Activated T-helper 17 cell treated with anti-CD3 and anti-CD28 coated beads, Interleukin-2, amount 50 U/mL, for 72 hours (primary cell): ENCODE data around the gene PRPF4. TPM values are rescaled to one million over a fixed set of nuclear protein-coding genes. Genes with fewer than 3 reads are reported as not detected.

ENCODE experiments used
- ATAC-seq: fragments of 150-1000 bp; cut with Tn5 transposase; replicated peaks from 2 replicates; pipeline ENCODE4 v1.10.0; 2021; ENCODE audit warnings: mild to moderate bottlenecking, moderate library complexity
- H3K27ac Mint-ChIP-seq: one replicate; pipeline ENCODE4 v1.8.0; 2022; ENCODE audit warnings: mixed read lengths
- H3K27me3 Mint-ChIP-seq: one replicate; pipeline ENCODE4 v1.8.0; 2022; ENCODE audit warnings: mixed read lengths
- H3K36me3 Mint-ChIP-seq: one replicate; pipeline ENCODE4 v1.8.0; 2022; ENCODE audit warnings: low read depth, mild to moderate bottlenecking, mixed read lengths
- H3K4me1 Mint-ChIP-seq: one replicate; pipeline ENCODE4 v1.8.0; 2022; ENCODE audit warnings: mixed read lengths
- H3K4me3 Mint-ChIP-seq: one replicate; pipeline ENCODE4 v1.8.0; 2022; ENCODE audit warnings: mild to moderate bottlenecking, mixed read lengths
- H3K9me3 Mint-ChIP-seq: one replicate; pipeline ENCODE4 v1.8.0; 2022; ENCODE audit warnings: mixed read lengths
- total RNA-seq, 2 donors: library from RNA; stranded (reverse); gene quantifications; one replicate each; pipeline ENCODE4 v1.2.3, GENCODE V29; 2022

PRPF4 gene
- total RNA-seq, 2 donors from 2014 or later = 41.3 to 51.1 TPM

DNA sequence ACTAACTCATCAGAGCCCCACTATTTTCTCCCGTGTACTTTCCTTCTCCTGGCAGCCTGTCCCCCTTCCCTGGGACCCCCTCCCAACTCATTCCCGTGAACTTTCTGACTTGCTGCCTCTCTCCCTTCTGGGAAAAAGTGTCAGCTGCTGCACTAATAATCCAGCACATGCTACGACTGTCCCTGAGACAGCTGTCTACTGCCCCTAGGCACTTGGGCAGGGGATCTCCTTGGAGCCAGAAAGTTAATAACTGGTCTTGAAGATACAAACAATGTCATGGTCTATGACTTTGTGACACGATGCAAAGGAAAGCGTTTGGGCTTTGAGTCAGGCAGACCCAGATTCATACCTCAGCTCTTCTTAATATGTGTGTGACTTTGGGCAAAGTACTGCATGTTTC is 37.8 kb downstream of the PRPF4 start:
- ATAC-seq = no peak
- H3K4me3 Mint-ChIP-seq = no peak overlapping the region
- peaks cover 3% of the 10 kb centered on the region for H3K27me3 Mint-ChIP-seq
- no peaks in the 10 kb centered on the region for H3K4me1 Mint-ChIP-seq
- H3K9me3 Mint-ChIP-seq = no peaks in the 10 kb centered on the region
- no peaks in the 10 kb centered on the region for H3K36me3 Mint-ChIP-seq
- H3K27ac Mint-ChIP-seq = no peak overlapping the region

DNA sequence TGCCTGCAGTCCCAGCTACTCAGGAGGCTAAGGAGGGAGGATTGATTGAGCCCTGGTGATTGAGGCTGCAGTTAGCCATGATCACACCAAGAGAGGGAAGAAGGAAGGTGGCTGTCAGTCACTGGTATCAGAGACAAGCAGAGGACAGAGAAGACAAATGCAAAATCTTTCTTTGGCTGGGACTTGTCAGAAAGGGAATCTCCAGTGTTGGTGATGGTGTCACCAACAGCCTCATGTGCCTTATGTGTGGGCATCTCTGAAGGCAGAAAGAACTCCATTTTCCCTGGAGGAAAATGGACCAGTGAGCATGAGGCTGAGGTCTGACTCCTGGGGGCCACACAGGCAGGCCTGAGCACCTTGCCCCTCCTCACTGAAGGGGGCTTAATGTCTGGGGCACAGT is 39.8 kb downstream of the PRPF4 start:
- Mint-ChIP-seq H3K4me1 (no peaks in the 10 kb centered on the region), H3K36me3 (no peaks in the 10 kb centered on the region), H3K4me3 (no peak overlapping the region), H3K27ac (no peak overlapping the region), H3K9me3 (no peaks in the 10 kb centered on the region), H3K27me3 (peaks cover 3% of the 10 kb centered on the region)
- no peak for ATAC-seq

DNA sequence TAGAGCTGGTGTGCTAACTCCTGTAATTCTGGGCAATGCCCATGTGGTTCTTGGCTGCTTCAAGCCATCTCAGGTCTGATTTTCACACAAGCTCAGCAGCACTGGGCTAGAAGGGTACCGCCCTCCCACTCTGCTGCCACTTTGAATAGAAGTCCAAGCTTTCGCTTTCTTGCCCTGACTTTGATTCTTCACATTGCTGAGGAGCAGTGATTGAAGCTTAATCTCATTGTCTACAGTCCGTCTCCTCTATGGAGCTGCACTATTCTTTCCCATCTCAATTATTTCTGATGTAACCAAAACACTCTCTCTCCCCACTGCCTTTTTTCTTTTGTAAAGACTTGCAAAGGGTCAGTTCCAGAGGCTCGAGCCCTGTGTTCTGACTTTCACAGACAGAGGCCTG is 40.6 kb downstream of the PRPF4 start:
- no peaks in the 10 kb centered on the region for H3K36me3 Mint-ChIP-seq
- no peaks in the 10 kb centered on the region for H3K4me1 Mint-ChIP-seq
- H3K4me3 Mint-ChIP-seq = no peak overlapping the region
- H3K27me3 Mint-ChIP-seq = peaks cover 3% of the 10 kb centered on the region
- no peak for ATAC-seq
- H3K27ac Mint-ChIP-seq = no peak overlapping the region
- no peaks in the 10 kb centered on the region for H3K9me3 Mint-ChIP-seq

DNA sequence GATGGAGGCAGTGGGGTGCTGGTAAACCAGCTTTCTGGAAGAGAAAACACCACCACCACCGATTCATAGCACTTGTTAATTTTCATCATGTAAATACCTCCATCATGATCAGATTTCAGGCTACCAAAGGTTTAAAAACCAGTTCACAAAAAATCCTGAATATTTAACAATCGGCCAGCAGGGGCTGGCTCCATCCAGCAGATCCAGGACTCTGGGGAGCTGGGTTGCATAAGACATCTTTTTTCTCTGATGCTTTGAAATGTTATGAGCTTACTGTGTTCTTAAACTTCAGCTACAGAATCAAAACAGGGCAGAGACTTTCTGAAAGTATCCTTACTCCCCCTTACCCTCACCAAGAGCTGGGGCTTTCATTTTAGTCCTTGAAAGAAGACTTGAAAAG is 42.3 kb downstream of the PRPF4 start:
- H3K4me1 Mint-ChIP-seq = no peaks in the 10 kb centered on the region
- H3K36me3 Mint-ChIP-seq = no peaks in the 10 kb centered on the region
- H3K27ac Mint-ChIP-seq = no peak overlapping the region
- H3K4me3 Mint-ChIP-seq = no peak overlapping the region
- ATAC-seq = no peak
- H3K27me3 Mint-ChIP-seq = peaks cover 3% of the 10 kb centered on the region
- no peaks in the 10 kb centered on the region for H3K9me3 Mint-ChIP-seq

DNA sequence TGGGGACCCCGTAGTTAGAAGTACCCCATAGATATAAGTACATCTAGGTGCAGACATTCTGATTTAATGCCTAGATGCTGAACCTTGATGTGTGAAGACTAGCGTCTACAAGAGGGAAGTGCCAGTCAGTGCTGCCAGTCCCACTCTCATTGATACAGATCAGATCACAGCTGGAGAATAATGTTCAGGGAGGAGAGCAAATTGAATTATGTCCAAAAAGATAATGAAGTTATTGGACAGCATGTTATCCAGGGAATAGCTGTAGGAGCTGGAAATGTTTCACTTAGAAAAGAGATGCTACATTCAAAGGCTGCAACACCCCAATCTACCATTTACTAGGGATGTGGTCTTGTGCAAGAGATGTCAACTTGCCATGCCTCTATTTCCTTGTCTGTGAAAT is 43.6 kb downstream of the PRPF4 start:
- H3K36me3 Mint-ChIP-seq = no peaks in the 10 kb centered on the region
- H3K9me3 Mint-ChIP-seq = no peaks in the 10 kb centered on the region
- no peak for ATAC-seq
- no peak overlapping the region for H3K27ac Mint-ChIP-seq
- H3K4me3 Mint-ChIP-seq = no peak overlapping the region
- no peaks in the 10 kb centered on the region for H3K4me1 Mint-ChIP-seq
- peaks cover 3% of the 10 kb centered on the region for H3K27me3 Mint-ChIP-seq

DNA sequence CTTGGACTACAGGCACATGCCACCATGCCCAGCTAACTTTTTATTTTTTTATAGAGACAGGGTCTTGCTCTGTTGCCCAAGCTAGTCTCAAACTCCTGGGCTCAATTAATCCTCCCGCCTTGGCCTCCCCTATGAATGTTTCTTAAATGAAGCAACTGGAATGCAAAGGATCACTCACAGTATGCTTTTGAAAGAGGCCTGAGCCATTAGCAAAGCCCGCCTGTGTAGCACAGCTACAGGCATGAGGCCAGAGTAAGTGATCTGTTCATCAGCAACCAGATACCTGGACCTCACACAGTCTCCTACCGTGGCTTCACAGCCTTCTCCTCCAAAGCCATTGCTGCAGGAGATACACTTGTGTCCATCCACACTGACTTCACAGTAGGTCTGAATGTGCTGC is 44.6 kb downstream of the PRPF4 start:
- Mint-ChIP-seq H3K36me3 (no peaks in the 10 kb centered on the region), H3K27me3 (peaks cover 3% of the 10 kb centered on the region), H3K9me3 (no peaks in the 10 kb centered on the region), H3K4me1 (no peaks in the 10 kb centered on the region), H3K4me3 (no peak overlapping the region), H3K27ac (no peak overlapping the region)
- ATAC-seq = no peak

DNA sequence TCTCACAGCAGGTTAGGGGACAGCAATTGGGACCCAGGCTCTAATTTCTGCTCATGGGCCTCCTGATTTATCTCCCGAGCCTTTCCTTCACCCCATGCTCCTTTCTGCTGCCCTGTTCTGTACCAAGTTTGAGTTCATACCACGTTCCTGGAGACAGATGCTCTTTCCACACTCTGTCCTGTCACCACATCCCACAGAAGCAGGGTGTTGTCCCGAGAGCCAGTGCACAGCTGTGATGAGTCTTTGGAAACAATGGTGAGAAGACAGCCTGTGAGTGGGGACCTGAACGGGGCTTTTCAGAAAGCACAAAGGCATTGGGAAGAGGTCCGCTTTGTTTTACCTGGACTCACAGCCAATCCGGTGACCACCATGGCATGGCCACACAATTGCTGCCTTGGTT is 47.2 kb downstream of the PRPF4 start:
- no peak for ATAC-seq
- Mint-ChIP-seq H3K27me3 (no peaks in the 10 kb centered on the region), H3K9me3 (no peaks in the 10 kb centered on the region), H3K36me3 (no peaks in the 10 kb centered on the region), H3K4me1 (no peaks in the 10 kb centered on the region), H3K4me3 (no peak overlapping the region), H3K27ac (no peak overlapping the region)

DNA sequence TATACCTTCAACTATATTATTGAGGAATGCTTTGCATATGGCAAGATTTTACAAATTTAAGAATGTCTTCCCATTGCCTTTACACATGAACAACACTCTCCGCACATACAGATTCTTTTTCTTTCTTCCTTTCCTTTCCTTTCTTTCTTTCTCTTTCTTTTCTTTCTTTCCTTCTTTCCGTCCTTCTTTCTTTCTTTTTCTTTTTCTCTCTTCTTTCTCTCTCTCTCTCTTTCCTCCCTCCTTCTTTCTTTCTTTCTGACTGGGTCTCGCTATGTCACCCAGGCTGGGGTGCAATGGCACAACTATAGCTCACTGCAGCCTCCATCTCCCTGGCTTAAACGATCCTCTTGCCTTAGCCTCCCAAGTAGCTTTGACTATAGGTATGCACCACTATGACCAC is 50.8 kb downstream of the PRPF4 start:
- no peaks in the 10 kb centered on the region for H3K36me3 Mint-ChIP-seq
- H3K4me1 Mint-ChIP-seq = no peaks in the 10 kb centered on the region
- H3K27me3 Mint-ChIP-seq = no peaks in the 10 kb centered on the region
- ATAC-seq = no peak
- no peaks in the 10 kb centered on the region for H3K9me3 Mint-ChIP-seq
- H3K4me3 Mint-ChIP-seq = no peak overlapping the region
- no peak overlapping the region for H3K27ac Mint-ChIP-seq

DNA sequence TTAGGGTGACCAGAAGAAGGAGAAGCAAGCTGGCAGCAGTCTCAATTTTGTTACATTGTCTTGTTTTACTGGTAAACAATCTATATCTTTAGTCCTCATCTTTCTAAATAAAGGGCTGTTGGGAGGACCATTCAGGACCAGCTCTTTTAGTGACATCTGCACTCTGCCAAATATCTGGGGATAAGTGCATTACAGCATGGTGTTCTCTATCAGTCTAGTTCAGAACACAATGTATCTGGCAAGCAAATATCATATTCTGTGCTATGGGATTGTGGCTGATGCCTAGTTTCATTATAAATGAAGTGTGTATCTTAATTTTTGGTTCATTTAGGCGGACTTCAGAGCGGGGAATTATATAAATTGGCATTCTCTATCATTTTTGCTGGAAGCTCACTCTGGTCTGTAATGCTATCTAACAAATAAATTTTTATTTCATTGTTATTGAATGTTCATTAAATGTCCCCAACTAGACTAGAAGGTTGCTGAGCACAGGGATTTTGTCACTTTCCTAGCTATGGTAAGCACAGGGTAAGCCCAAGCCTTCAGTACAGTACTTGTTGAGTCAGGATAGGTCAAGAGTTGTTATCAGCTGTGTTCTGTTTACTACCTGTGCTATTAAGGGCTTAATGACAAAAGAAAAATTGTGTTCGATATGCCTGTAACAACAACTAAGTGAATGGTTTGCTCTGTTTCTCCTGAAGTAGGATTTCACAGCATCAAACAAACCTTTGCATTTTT is 52.8 kb downstream of the PRPF4 start:
- Mint-ChIP-seq H3K36me3 (no peaks in the 10 kb centered on the region), H3K9me3 (no peaks in the 10 kb centered on the region), H3K27me3 (no peaks in the 10 kb centered on the region), H3K4me1 (no peaks in the 10 kb centered on the region), H3K4me3 (no peak overlapping the region), H3K27ac (no peak overlapping the region)
- ATAC-seq = no peak

DNA sequence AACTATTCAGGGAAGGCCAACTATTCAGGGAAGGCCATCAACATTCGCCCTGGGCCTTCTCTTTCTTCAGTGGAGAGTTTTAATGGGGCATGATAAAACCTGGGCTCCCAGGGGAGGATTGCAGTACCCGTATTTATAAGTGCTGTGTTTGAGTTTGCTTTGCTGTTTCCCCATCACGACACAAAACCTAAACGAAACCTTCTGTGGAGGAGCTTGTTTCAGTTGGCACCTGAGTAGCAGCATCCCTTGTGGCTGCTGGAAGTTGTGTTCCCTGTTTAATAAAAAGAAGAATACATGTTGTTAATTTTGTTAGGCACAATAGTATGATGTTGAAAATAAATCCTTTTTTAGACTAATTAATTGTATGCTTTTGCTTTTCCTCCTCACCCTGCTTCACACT is 56.3 kb downstream of the PRPF4 start:
- H3K27ac Mint-ChIP-seq = no peak overlapping the region
- H3K9me3 Mint-ChIP-seq = no peaks in the 10 kb centered on the region

DNA sequence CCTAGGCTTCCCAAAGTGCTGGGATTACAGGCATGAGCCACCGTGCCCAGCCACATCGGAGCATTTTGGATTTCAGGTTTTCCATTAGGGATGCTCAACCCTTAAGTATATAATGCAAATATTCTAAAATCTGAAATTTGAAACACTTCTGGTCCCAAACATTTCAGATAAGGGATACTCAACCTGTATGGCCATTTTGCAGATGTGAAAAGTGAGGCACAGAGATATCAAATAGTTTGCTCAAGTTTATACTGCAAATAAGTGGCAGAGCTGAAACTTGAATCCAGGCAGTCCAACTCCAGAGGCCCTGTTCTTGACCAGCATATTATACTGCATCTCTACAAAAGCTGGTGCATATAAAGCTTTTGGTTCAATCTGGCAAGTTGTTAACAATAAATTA is 62.3 kb downstream of the PRPF4 start:
- peaks cover 17% of the 10 kb centered on the region for H3K4me1 Mint-ChIP-seq
- ATAC-seq = no peak
- H3K4me3 Mint-ChIP-seq = no peak overlapping the region
- no peaks in the 10 kb centered on the region for H3K36me3 Mint-ChIP-seq
- H3K9me3 Mint-ChIP-seq = no peaks in the 10 kb centered on the region
- H3K27ac Mint-ChIP-seq = no peak overlapping the region
- no peaks in the 10 kb centered on the region for H3K27me3 Mint-ChIP-seq

More for the DNA sequence above, 56.3 kb downstream of the PRPF4 start:
- Mint-ChIP-seq H3K4me3 (no peak overlapping the region), H3K4me1 (no peaks in the 10 kb centered on the region), H3K36me3 (no peaks in the 10 kb centered on the region), H3K27me3 (no peaks in the 10 kb centered on the region)
- no peak for ATAC-seq

DNA sequence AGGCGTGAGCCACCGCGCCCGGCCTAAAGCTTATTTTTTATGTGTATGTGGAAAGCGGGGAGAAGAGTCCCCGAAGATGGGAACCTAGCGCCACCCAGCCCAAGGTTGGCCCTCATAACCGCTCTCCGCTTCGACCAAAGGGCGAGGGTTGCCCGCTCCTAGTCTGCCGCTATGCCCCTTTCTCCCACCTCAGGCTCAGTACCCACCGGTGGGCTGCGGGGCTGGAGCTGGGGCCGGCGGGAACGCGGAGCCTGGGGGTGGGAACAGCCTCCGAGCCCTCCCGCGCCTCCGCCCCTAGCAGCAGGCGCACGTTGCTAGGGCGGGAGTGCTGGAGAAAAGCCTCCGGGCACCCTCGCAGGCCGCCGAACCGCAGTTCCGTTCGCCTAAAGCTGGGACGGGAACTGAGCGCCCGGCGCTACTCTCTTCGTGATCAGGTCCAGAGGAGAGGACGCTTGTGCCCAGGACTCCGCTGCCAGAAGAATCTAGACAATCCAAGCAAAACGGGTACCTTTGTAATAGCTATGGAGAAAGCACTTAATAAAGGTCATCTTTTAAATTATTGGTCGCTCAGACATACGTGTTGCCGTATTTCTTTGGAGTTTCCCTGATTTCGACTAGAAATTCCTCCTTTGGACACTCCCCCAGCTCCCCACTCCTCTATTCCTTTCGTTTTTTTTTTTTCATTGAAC is 64.7 kb downstream of the PRPF4 start, which contains the start of gene WDR31:
WDR31 (minus strand) TSS at position 265 of the 689 bp plus-strand sequence. CDS start 8,253 bp downstream, outside the sequence.
- H3K9me3 Mint-ChIP-seq = no peaks in the 10 kb centered on the region
- no peaks in the 10 kb centered on the region for H3K27me3 Mint-ChIP-seq
- H3K36me3 Mint-ChIP-seq = no peaks in the 10 kb centered on the region
- H3K4me3 Mint-ChIP-seq = peak within 1 kb of the TSS; percentile 87
- peaks cover 19% of the 10 kb centered on the region for H3K4me1 Mint-ChIP-seq
- peak within 1 kb of the TSS; percentile 70 for H3K27ac Mint-ChIP-seq
- peak; percentile 94 for ATAC-seq

DNA sequence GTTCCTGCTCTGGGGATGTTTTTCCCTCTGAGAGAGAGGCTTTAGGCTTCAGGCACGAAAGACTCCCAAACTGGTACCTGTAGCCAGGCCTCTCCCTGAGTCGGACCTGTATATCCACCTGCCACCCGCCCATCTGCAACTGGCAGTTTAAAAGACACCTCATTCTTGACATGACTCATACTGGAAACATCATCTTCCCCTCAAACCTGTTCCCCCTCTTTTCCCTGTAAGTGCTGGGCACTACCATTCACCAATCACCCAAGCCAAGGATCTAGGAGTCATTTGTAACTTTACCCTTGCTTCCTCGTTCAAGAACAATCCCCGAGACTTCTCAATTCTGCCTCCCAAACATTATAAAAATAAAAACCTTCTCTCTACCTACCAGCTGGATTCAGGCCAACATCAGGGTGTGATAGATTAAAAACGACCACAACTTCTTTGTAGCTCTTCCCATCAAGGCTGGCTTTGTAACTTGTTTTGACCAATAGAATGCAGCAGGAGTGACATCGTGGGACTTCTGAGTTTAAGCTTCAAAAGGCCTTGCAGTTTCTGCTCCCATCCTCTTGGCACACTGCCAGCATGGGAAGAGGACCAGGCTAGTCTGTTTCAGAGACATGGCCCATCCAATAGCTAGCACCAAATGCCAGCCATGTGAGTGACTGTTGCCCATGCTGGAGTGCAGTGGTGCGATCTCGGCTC is 66.4 kb downstream of the PRPF4 start:
- Mint-ChIP-seq H3K27me3 (no peaks in the 10 kb centered on the region), H3K9me3 (no peaks in the 10 kb centered on the region), H3K4me3 (peak overlapping the region; percentile 87), H3K27ac (peak overlapping the region; percentile 15), H3K4me1 (peaks cover 26% of the 10 kb centered on the region), H3K36me3 (no peaks in the 10 kb centered on the region)
- ATAC-seq = peak; percentile 23
